ENCODE results near the gene DMC1. TPM values are rescaled to one million over a fixed set of nuclear protein-coding genes. Genes with fewer than 3 reads are reported as not detected.

The DMC1 gene
- total and polyA plus RNA-seq, 2 of the 13 experiments (the other 11 are each of a cell fraction or from before 2014, with no cell fraction given) = 0.82 TPM; not detected in 1

DNA sequence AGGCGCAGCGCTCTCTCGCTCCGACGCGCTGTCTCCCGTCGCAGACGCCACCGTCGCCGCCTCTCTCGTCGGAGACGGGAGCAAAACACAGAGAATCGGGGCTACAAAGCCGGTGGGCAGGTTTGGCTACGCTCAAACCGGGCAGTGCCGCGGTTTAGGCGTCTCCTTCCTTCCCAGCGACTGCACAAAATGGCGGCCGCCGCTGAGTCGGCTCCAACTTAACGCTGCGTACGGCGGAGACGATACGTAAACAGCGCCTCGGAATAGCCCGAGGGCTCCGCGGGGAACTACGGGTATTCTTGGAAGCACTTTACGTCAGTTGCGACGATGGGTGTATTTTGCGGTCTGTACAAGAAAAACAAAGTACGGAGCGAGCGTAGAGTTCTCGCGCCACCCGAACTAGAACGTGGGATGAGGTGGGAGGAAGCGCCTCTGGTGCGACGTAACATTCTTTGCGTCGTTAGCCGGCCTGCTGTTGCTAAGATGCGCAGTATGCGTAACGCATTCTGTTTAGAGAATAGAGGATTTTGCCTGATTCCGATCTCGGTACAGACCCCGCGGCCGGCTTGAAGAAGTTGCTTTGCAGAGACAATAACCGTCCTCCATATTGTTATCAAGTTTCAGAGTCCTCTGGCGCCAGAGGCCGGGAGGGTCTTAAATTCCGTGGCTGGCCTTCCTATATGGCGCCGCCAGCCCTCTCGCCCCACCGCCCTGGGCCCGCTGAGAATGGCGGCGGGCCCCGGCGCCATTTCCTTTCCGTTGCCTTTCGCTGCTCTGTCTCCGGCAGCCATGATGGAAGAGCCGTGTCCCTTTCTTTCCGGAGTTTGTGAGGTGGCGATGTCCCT is 63.6 kb downstream of the DMC1 start, which contains the start of gene DDX17 (continued):
- no peak for TF ChIP-seq ZBTB40 (IDR thresholded peaks at IDR 0.05)
- TF ChIP-seq ZBTB40 (CRISPR knock-in tag; IDR thresholded peaks at IDR 0.05) = no peak; the same call in 1 of the 2 replicates
- peak; percentile 49; the same call in 1 of the 2 replicates for TF ChIP-seq ETV6 (CRISPR knock-in tag; conservative IDR thresholded peaks at IDR 0.05)
- TF ChIP-seq RXRA (CRISPR knock-in tag; IDR thresholded peaks at IDR 0.05) = 0 out of 2 replicates have a peak, but pooled peaks have one; percentile 61
- no peak for TF ChIP-seq XBP1 (CRISPR knock-in tag; IDR thresholded peaks at IDR 0.05)
- no peak for TF ChIP-seq ZMYM2 (CRISPR knock-in tag; IDR thresholded peaks at IDR 0.05)
- peak; percentile 72; the same call in 1 of the 2 replicates for TF ChIP-seq ZNF280B (CRISPR knock-in tag; IDR thresholded peaks at IDR 0.05; ENCODE audit: borderline replicate concordance)
- TF ChIP-seq TEF (CRISPR knock-in tag; IDR thresholded peaks at IDR 0.05) = no peak
- TF ChIP-seq KDM2A (CRISPR knock-in tag; IDR thresholded peaks at IDR 0.05; ENCODE audit: borderline replicate concordance, low read depth) = peak; percentile 80
- no peak for TF ChIP-seq SRSF4 (IDR thresholded peaks at IDR 0.05; ENCODE audit: low read depth, low read length, poor library complexity, severe bottlenecking)
- no peak for TF ChIP-seq MXI1 (IDR thresholded peaks at IDR 0.05; ENCODE audit: borderline replicate concordance, low read depth, low read length)
- TF ChIP-seq, protein P1, sequence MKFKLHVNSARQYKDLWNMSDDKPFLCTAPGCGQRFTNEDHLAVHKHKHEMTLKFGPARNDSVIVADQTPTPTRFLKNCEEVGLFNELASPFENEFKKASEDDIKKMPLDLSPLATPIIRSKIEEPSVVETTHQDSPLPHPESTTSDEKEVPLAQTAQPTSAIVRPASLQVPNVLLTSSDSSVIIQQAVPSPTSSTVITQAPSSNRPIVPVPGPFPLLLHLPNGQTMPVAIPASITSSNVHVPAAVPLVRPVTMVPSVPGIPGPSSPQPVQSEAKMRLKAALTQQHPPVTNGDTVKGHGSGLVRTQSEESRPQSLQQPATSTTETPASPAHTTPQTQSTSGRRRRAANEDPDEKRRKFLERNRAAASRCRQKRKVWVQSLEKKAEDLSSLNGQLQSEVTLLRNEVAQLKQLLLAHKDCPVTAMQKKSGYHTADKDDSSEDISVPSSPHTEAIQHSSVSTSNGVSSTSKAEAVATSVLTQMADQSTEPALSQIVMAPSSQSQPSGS (CRISPR knock-in tag; IDR thresholded peaks at IDR 0.05) = no peak
- TF ChIP-seq ZFP36L1 (CRISPR knock-in tag; IDR thresholded peaks at IDR 0.05) = 0 out of 2 replicates have a peak, but pooled peaks have one; percentile 31
- TF ChIP-seq ZGPAT (CRISPR knock-in tag; IDR thresholded peaks at IDR 0.05) = peak; percentile 80
